ENCODE data around the gene KCNG2. TPM values are rescaled to one million over a fixed set of nuclear protein-coding genes. Genes with fewer than 3 reads are reported as not detected.

Gene KCNG2
- total RNA-seq, 1 donor from 2014 or later: not detected

- intact Hi-C loops (cut with micrococcal nuclease): no loop called here
Measured at GRCh38 chr18:79937103-79937860, 139.5 kb downstream of the KCNG2 start.

- intact Hi-C loops (cut with micrococcal nuclease): no loop called here
Measured at GRCh38 chr18:79938196-79938595, 140.5 kb downstream of the KCNG2 start.

GRCh38 chr18:79939096-79939495 is 141.4 kb downstream of the KCNG2 start:
- intact Hi-C loops (cut with micrococcal nuclease): no loop called here

- intact Hi-C loops (cut with micrococcal nuclease): no loop called here
Measured at GRCh38 chr18:79940126-79940813, 142.5 kb downstream of the KCNG2 start.

GRCh38 chr18:79940814-79941472 is 143.2 kb downstream of the KCNG2 start:
- intact Hi-C loops (cut with micrococcal nuclease): no loop called here

- intact Hi-C loops (cut with micrococcal nuclease): no loop called here
Measured at GRCh38 chr18:79941473-79942119, 143.9 kb downstream of the KCNG2 start.

- intact Hi-C loops (cut with micrococcal nuclease): no loop called here
Measured at GRCh38 chr18:79942211-79942610, 144.5 kb downstream of the KCNG2 start.

- intact Hi-C loops (cut with micrococcal nuclease): no loop called here
Measured at GRCh38 chr18:79942786-79943607, 145.3 kb downstream of the KCNG2 start.

GRCh38 chr18:79943608-79944125 is 145.9 kb downstream of the KCNG2 start:
- intact Hi-C loops (cut with micrococcal nuclease): no loop called here

- intact Hi-C loops (cut with micrococcal nuclease): no loop called here
Measured at GRCh38 chr18:79944126-79944731, 146.5 kb downstream of the KCNG2 start.

GRCh38 chr18:79944746-79945117 is 147.0 kb downstream of the KCNG2 start:
- intact Hi-C loops (cut with micrococcal nuclease): loop anchor here (5.0 kb wide), 1 partner anchor 158 kb away; no protein-coding TSS in a partner anchor

GRCh38 chr18:79945118-79946042 is 147.6 kb downstream of the KCNG2 start:
- intact Hi-C loops (cut with micrococcal nuclease): loop anchor here (5.0 kb wide), 1 partner anchor 157 kb away; no protein-coding TSS in a partner anchor

GRCh38 chr18:79947054-79947755 is 149.5 kb downstream of the KCNG2 start:
- intact Hi-C loops (cut with micrococcal nuclease): loop anchor here (5.0 kb wide), 1 partner anchor 155 kb away; no protein-coding TSS in a partner anchor

- intact Hi-C loops (cut with micrococcal nuclease): loop anchor here (5.0 kb wide), 1 partner anchor 154 kb away; no protein-coding TSS in a partner anchor
Measured at GRCh38 chr18:79947881-79948610, 150.3 kb downstream of the KCNG2 start.

- intact Hi-C loops (cut with micrococcal nuclease): loop anchor here (5.0 kb wide), 1 partner anchor 153 kb away; no protein-coding TSS in a partner anchor
Measured at GRCh38 chr18:79948719-79949411, 151.1 kb downstream of the KCNG2 start.
